Measurements from ENCODE around the gene PROS1.
A peak's percentile ranks its signal among the peaks of the same experiment; 100 is the strongest.
"Not testable (repeated sequence)": the region's sequence is repeated elsewhere in the genome, so short reads cannot be mapped to it uniquely, and the experiment has no call there.

Gene PROS1

GRCh38 chr3:93979850-93980676 is 6.4 kb upstream of the PROS1 start, which contains the start of gene ARL13B:
Gene ARL13B (plus strand): TSS chr3:93980155. CDS start chr3:93980424, 269 bp downstream.
- H3K27me3 ChIP-seq (ENCODE audit: control insufficient read depth in 3 of 3, insufficient read depth in 3 of 3, low read depth in 1 of 3, low read length in 3 of 3): no peaks in the 10 kb centered on the region
- H3K4me2 ChIP-seq (ENCODE audit: insufficient read depth, low read length, poor library complexity, severe bottlenecking): peak within 1 kb of the TSS; percentile 77
- no peak within 1 kb of the TSS for H4K91ac ChIP-seq (ENCODE audit: low read depth, low read length, poor library complexity)
- no CpG with 5 or more reads among the region's 66 CpGs for WGBS, 2 donors (ENCODE audit: extremely low coverage in 2 of 2, insufficient read length in 2 of 2, insufficient replicate concordance in 1 of 2)
- H2AK5ac ChIP-seq (ENCODE audit: low read depth, low read length): no peak within 1 kb of the TSS
- H2BK5ac ChIP-seq (ENCODE audit: low read length): peak within 1 kb of the TSS; percentile 53
- H3K36me3 ChIP-seq (replicated peaks in 1 of 2; ENCODE audit: control insufficient read depth in 2 of 2, insufficient read depth in 2 of 2, low read length in 2 of 2): no peaks in the 10 kb centered on the region
- H3K9me3 ChIP-seq (replicated peaks in 1 of 2; ENCODE audit: control insufficient read depth in 2 of 2, insufficient read depth in 1 of 2, low read depth in 1 of 2, low read length in 2 of 2): no peaks in the 10 kb centered on the region
- H3K14ac ChIP-seq (ENCODE audit: low read length): no peak within 1 kb of the TSS
- H3K4me1 ChIP-seq (ENCODE audit: control insufficient read depth in 2 of 2, insufficient read depth in 1 of 2, low read depth in 1 of 2, low read length in 2 of 2): no peaks in the 10 kb centered on the region
- H3K9ac ChIP-seq (ENCODE audit: low read depth, low read length, poor library complexity): peak within 1 kb of the TSS; percentile 88
- H2BK120ac ChIP-seq (ENCODE audit: low read depth, low read length): no peak within 1 kb of the TSS
- peak within 1 kb of the TSS; percentile 70 to 97 for H3K4me3 ChIP-seq (ENCODE audit: low read length in 2 of 2)
- peak within 1 kb of the TSS; percentile 91 for H3K27ac ChIP-seq (replicated peaks; ENCODE audit: low read length)
- peaks cover 2% of the 10 kb centered on the region for H3K79me1 ChIP-seq (ENCODE audit: low read depth, low read length)
- H4K8ac ChIP-seq (ENCODE audit: low read depth, low read length): no peak within 1 kb of the TSS
- H2BK12ac ChIP-seq (ENCODE audit: low read length): no peak within 1 kb of the TSS
- H3K23ac ChIP-seq (ENCODE audit: low read depth, low read length, poor library complexity): peak within 1 kb of the TSS; percentile 25
- H2BK15ac ChIP-seq (ENCODE audit: low read length): peak within 1 kb of the TSS; percentile 17
- peak; percentile 94 for DNase-seq (ENCODE audit: low spot score)
- H3K18ac ChIP-seq (ENCODE audit: low read length): peak within 1 kb of the TSS; percentile 93
- H2AFZ ChIP-seq (ENCODE audit: low read length): peak within 1 kb of the TSS; percentile 96
- H3K4ac ChIP-seq (ENCODE audit: low read length): no peak within 1 kb of the TSS

DNA sequence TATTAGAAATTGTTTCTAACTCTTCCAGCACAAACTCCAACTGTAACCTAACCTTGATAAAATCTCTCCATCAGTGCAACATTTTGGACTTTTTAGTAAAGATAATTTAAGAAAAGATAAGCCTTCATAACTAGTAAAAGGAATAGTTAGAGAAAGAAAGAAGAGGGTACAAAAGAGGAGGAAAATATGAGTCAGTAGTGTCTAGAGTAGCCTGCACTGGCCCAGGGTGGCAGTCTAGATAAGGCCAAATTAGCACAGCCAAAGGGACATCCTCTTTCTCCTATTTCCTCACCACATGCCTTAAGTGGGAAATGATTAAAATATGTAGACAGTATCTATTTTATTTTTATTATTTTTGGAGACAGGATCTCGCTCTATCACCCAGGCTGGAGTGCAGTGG is 3.7 kb downstream of the PROS1 start:
- Histone ChIP-seq H4K91ac (ENCODE audit: low read depth, low read length, poor library complexity) (no peak overlapping the region), H3K9ac (ENCODE audit: low read depth, low read length, poor library complexity) (no peak overlapping the region), H2BK5ac (ENCODE audit: low read length) (no peak overlapping the region), H2BK120ac (ENCODE audit: low read depth, low read length) (no peak overlapping the region), H2AFZ (ENCODE audit: low read length) (no peak overlapping the region), H3K79me1 (ENCODE audit: low read depth, low read length) (no peaks in the 10 kb centered on the region), H3K27me3 (ENCODE audit: control insufficient read depth in 3 of 3, insufficient read depth in 3 of 3, low read depth in 1 of 3, low read length in 3 of 3) (no peaks in the 10 kb centered on the region), H2BK12ac (ENCODE audit: low read length) (no peak overlapping the region), H3K4me3 (ENCODE audit: low read length in 2 of 2) (no peak overlapping the region), H2BK15ac (ENCODE audit: low read length) (no peak overlapping the region), H3K4ac (ENCODE audit: low read length) (no peak overlapping the region), H3K4me2 (ENCODE audit: insufficient read depth, low read length, poor library complexity, severe bottlenecking) (no peak overlapping the region), H3K4me1 (ENCODE audit: control insufficient read depth in 2 of 2, insufficient read depth in 1 of 2, low read depth in 1 of 2, low read length in 2 of 2) (peaks cover 2% of the 10 kb centered on the region in 2 donors), H3K23ac (ENCODE audit: low read depth, low read length, poor library complexity) (no peak overlapping the region), H3K36me3 (replicated peaks in 1 of 2; ENCODE audit: control insufficient read depth in 2 of 2, insufficient read depth in 2 of 2, low read length in 2 of 2) (peaks cover 0 to 11% of the 10 kb centered on the region in 2 donors), H3K9me3 (replicated peaks in 1 of 2; ENCODE audit: control insufficient read depth in 2 of 2, insufficient read depth in 1 of 2, low read depth in 1 of 2, low read length in 2 of 2) (no peaks in the 10 kb centered on the region), H4K8ac (ENCODE audit: low read depth, low read length) (no peak overlapping the region), H3K27ac (replicated peaks; ENCODE audit: low read length) (no peak overlapping the region), H3K18ac (ENCODE audit: low read length) (no peak overlapping the region), H3K14ac (ENCODE audit: low read length) (no peak overlapping the region), H2AK5ac (ENCODE audit: low read depth, low read length) (no peak overlapping the region)
- DNase-seq (ENCODE audit: low spot score): no peak
- WGBS, 2 donors (ENCODE audit: extremely low coverage in 2 of 2, insufficient read length in 2 of 2, insufficient replicate concordance in 1 of 2): no CpG with 5 or more reads among the region's 1 CpG

DNA sequence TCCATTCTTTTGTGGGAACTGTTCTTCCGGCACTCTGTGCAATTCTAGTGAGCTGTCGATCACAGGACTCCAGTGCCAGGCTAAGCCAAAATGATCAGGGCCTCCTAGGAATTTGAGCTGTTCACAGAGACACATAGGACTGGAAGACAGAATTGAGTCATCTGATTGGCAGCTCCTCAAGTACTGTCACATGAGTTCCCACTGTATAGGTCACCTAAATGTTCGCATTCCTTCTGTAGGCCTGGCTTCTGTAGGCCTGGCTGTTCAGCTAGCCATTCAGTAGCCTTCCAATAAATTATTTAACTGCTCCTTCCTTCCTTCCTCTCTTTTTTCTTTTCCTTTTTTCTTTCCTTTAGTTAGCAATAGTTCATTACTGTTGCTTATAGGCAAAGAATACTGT is 4.3 kb downstream of the PROS1 start:
- no peak for DNase-seq (ENCODE audit: low spot score)
- no peaks in the 10 kb centered on the region for H3K27me3 ChIP-seq (ENCODE audit: control insufficient read depth in 3 of 3, insufficient read depth in 3 of 3, low read depth in 1 of 3, low read length in 3 of 3)
- H3K4me1 ChIP-seq (ENCODE audit: control insufficient read depth in 2 of 2, insufficient read depth in 1 of 2, low read depth in 1 of 2, low read length in 2 of 2): peaks cover 2% of the 10 kb centered on the region in 2 donors
- no peaks in the 10 kb centered on the region for H3K79me1 ChIP-seq (ENCODE audit: low read depth, low read length)
- no peak overlapping the region for H3K27ac ChIP-seq (replicated peaks; ENCODE audit: low read length)
- no peak overlapping the region for H3K18ac ChIP-seq (ENCODE audit: low read length)
- no peak overlapping the region for H2AK5ac ChIP-seq (ENCODE audit: low read depth, low read length)
- H3K9ac ChIP-seq (ENCODE audit: low read depth, low read length, poor library complexity): no peak overlapping the region
- H3K9me3 ChIP-seq (replicated peaks in 1 of 2; ENCODE audit: control insufficient read depth in 2 of 2, insufficient read depth in 1 of 2, low read depth in 1 of 2, low read length in 2 of 2): no peaks in the 10 kb centered on the region
- no peak overlapping the region for H3K4ac ChIP-seq (ENCODE audit: low read length)
- no peak overlapping the region for H3K4me2 ChIP-seq (ENCODE audit: insufficient read depth, low read length, poor library complexity, severe bottlenecking)
- H2BK12ac ChIP-seq (ENCODE audit: low read length): no peak overlapping the region
- H2BK5ac ChIP-seq (ENCODE audit: low read length): no peak overlapping the region
- no peak overlapping the region for H3K4me3 ChIP-seq (ENCODE audit: low read length in 2 of 2)
- H4K91ac ChIP-seq (ENCODE audit: low read depth, low read length, poor library complexity): no peak overlapping the region
- H3K14ac ChIP-seq (ENCODE audit: low read length): no peak overlapping the region
- no peak overlapping the region for H2BK120ac ChIP-seq (ENCODE audit: low read depth, low read length)
- no peak overlapping the region for H2BK15ac ChIP-seq (ENCODE audit: low read length)
- peaks cover 0 to 11% of the 10 kb centered on the region in 2 donors for H3K36me3 ChIP-seq (replicated peaks in 1 of 2; ENCODE audit: control insufficient read depth in 2 of 2, insufficient read depth in 2 of 2, low read length in 2 of 2)
- H4K8ac ChIP-seq (ENCODE audit: low read depth, low read length): no peak overlapping the region
- H2AFZ ChIP-seq (ENCODE audit: low read length): no peak overlapping the region
- no peak overlapping the region for H3K23ac ChIP-seq (ENCODE audit: low read depth, low read length, poor library complexity)
- no CpG with 5 or more reads among the region's 3 CpGs for WGBS, 2 donors (ENCODE audit: extremely low coverage in 2 of 2, insufficient read length in 2 of 2, insufficient replicate concordance in 1 of 2)

DNA sequence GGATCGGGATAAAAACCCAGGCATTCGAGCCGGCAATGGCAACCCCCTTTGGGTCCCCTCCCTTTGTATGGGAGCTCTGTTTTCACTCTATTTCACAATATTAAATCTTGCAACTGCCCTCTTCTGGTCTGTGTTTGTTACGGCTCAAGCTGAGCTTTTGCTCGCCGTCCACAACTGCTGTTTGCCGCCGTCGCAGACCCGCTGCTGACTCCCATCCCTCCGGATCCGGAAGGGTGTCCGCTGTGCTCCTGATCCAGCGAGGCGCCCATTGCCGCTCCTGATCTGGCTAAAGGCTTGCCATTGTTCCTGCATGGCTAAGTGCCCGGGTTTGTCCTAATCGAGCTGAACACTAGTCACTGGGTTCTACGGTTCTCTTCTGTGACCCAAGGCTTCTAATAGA is 8.6 kb downstream of the PROS1 start:
- H4K91ac ChIP-seq (ENCODE audit: low read depth, low read length, poor library complexity); H3K4ac ChIP-seq (ENCODE audit: low read length); H2BK15ac ChIP-seq (ENCODE audit: low read length); H2AFZ ChIP-seq (ENCODE audit: low read length); H3K9ac ChIP-seq (ENCODE audit: low read depth, low read length, poor library complexity); H2BK120ac ChIP-seq (ENCODE audit: low read depth, low read length); H3K18ac ChIP-seq (ENCODE audit: low read length); H2AK5ac ChIP-seq (ENCODE audit: low read depth, low read length); H2BK5ac ChIP-seq (ENCODE audit: low read length); H3K4me1 ChIP-seq (ENCODE audit: control insufficient read depth in 2 of 2, insufficient read depth in 1 of 2, low read depth in 1 of 2, low read length in 2 of 2); H2BK12ac ChIP-seq (ENCODE audit: low read length); H3K79me1 ChIP-seq (ENCODE audit: low read depth, low read length); H3K23ac ChIP-seq (ENCODE audit: low read depth, low read length, poor library complexity); H3K4me3 ChIP-seq (ENCODE audit: low read length in 2 of 2); H3K27me3 ChIP-seq (ENCODE audit: control insufficient read depth in 3 of 3, insufficient read depth in 3 of 3, low read depth in 1 of 3, low read length in 3 of 3); H3K4me2 ChIP-seq (ENCODE audit: insufficient read depth, low read length, poor library complexity, severe bottlenecking); H4K8ac ChIP-seq (ENCODE audit: low read depth, low read length); DNase-seq (ENCODE audit: low spot score); H3K9me3 ChIP-seq (replicated peaks in 1 of 2; ENCODE audit: control insufficient read depth in 2 of 2, insufficient read depth in 1 of 2, low read depth in 1 of 2, low read length in 2 of 2); H3K27ac ChIP-seq (replicated peaks; ENCODE audit: low read length); H3K14ac ChIP-seq (ENCODE audit: low read length): not testable (repeated sequence)
- no CpG with 5 or more reads among the region's 19 CpGs for WGBS, 2 donors (ENCODE audit: extremely low coverage in 2 of 2, insufficient read length in 2 of 2, insufficient replicate concordance in 1 of 2)
- peaks cover 0 to 11% of the 10 kb centered on the region in 2 donors for H3K36me3 ChIP-seq (replicated peaks in 1 of 2; ENCODE audit: control insufficient read depth in 2 of 2, insufficient read depth in 2 of 2, low read length in 2 of 2)

All from neuronal stem cell (in vitro differentiated cells).